HG03342 (cell line): ENCODE results near the gene FCGR3A.
"Not testable (repeated sequence)": the region's sequence is repeated elsewhere in the genome, so short reads cannot be mapped to it uniquely, and the experiment has no call there.

Experiments used
- ATAC-seq: cut with Tn5 transposase; IDR thresholded peaks from one replicate; pipeline ENCODE4 v1.9.1; 2021; ENCODE audit warnings: mild to moderate bottlenecking, moderate library complexity; ENCODE audit not compliant: unreplicated experiment

FCGR3A gene

DNA sequence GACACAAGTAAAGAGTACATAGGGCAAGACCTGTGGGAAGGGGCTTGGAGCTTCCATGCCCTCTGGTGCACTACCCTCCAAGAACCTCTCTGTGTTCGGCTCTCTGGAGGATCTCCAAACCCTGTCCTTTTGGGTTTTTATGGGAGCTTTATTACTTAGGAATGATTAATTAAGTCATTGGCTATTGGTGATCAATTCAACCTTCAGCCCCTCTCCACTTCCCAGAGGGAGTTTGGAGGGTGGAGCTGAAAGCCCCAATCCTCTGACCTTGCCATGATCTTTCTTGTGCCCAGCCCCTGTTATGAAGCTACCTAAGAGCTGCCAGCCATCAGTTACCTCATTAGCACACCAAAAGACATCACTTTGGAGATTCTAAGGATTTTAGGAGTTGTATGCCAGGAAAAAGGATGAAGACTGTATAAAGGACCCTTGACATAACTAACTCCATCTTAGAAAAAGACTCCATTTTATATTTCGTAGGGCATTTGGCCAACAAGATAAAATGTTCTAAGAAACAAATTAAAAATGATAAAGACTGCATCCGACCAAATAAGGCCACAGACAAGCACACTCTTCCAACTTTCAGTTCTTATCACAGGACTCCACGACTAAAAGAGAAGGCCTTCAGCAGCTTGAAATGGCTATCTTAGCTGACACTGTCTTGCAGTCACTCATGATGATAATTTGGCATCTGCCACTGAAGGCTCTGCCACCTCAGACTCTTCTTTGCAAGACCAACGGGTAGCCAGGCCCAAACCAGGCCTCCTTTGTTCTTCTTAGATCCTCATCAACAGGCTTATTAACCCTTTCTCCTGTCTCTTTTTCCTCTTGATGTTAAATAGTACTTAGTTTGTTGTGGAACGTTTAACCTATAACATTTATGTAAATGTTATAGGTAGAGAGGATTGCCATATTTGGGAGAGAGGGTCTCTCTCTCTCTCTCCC, 8.2 kb upstream of the FCGR3A start:
- not testable (repeated sequence) for ATAC-seq

- not testable (repeated sequence) for ATAC-seq
Measured at GRCh38 chr1:161556990-161557389, 7.4 kb upstream of the FCGR3A start.

- not testable (repeated sequence) for ATAC-seq
Measured at GRCh38 chr1:161556143-161556542, 6.5 kb upstream of the FCGR3A start.

GRCh38 chr1:161554815-161555417, 5.3 kb upstream of the FCGR3A start:
- not testable (repeated sequence) for ATAC-seq

- ATAC-seq, result not testable (repeated sequence)
Measured at GRCh38 chr1:161554340-161554739, 4.7 kb upstream of the FCGR3A start.

DNA sequence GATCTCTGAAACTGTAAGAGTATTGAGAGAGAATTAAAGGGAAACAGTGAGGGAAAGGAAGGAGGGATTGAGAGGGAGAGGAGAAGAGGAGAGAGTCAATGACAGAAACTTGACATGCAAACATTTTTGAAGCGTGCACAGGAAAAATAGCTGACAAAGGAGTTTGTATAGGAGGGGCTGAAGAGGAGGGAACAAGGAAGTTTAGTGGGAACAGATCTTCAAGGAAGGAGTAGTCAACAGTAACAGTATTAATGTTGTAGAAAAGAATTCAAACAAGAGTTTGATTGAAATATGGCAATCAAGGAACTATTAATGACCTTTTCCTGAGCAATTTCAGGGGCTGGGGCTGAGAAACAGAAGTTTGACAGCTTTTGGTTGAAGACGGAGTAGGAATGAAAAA, 4.0 kb upstream of the FCGR3A start:
- ATAC-seq, result not testable (repeated sequence)

- not testable (repeated sequence) for ATAC-seq
Measured at GRCh38 chr1:161550942-161551341, 1.3 kb upstream of the FCGR3A start.

- ATAC-seq, result not testable (repeated sequence)
Measured at GRCh38 chr1:161548749-161549406, 740 bp downstream of the FCGR3A start.

GRCh38 chr1:161547995-161548741, 1.4 kb downstream of the FCGR3A start:
- ATAC-seq, result not testable (repeated sequence)

- not testable (repeated sequence) for ATAC-seq
Measured at GRCh38 chr1:161545005-161545731, 4.5 kb downstream of the FCGR3A start.

DNA sequence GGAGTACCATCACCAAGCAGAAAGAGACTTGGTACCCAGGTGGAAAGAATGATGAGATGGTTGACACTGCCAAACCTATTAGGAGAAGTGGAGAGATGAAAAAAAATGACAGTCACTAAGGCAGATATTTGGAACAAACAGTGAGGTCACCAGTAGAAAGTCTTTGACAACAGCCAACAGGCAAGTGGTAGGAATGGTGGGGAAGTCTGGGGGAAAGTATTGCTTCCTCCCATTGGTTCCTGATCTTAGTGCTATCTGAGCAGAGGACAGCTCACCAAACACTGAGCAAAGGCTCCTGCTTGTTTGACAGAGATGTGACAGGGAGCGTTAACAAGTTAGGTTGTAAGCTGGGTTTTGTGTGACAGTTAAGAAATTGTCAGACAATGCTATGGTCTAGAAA, 6.5 kb downstream of the FCGR3A start:
- ATAC-seq, result not testable (repeated sequence)

- peak; percentile 41 for ATAC-seq
Measured at GRCh38 chr1:161542091-161542559, 7.5 kb downstream of the FCGR3A start.

GRCh38 chr1:161540570-161540960, 9.1 kb downstream of the FCGR3A start:
- peak; percentile 24 for ATAC-seq

GRCh38 chr1:161539731-161540569, 9.7 kb downstream of the FCGR3A start:
- ATAC-seq, result peak; percentile 48

DNA sequence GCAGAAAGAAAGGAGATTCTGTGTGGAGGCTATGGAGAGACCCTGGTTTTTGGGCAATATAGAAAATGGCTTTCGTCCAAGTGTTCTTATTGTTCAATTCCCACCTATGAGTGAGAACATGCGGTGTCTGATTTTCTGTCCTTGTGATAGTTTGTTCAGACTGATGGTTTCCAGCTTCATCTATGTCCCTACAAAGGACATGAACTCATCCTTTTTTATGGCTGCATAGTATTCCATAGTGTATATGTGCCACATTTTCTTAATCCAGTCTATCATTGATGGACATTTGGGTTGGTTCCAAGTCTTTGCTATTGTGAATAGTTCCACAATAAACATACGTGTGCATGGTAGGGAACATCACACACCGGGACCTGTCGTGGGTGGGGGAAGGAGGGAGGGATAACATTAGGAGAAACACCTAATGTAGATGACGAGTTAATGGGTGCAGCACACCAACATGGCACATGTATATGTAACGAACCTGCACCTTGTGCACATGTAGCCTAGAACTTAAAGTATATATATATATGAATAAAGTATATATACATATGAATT, 10.6 kb downstream of the FCGR3A start:
- not testable (repeated sequence) for ATAC-seq

DNA sequence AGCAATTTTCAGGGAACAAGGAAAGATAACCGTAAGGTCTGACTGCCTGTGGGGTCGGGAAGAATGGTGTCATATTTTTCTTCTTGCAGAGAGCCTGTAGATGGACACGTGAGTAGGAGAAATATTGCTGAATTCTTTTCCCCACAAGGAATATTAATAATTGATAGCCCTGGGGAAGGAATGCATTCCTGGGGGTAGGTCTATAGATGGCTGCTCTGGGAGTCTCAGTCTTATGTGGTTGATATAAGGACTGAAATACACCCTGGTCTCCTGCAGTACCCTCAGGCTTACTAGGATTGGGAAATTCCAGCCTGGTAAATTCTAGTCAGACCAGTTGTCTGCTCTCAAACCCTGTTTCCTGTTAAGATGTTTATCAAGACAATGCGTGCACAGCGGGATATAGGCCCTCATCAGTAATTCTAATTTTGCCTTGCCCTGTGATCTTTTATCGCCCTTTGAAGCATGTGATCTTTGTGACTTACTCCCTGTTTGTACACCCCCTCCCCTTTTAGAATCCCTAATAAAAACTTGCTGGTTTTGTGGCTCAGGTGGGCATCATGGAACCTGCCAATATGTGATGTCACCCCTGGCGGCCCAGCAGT, 12.4 kb downstream of the FCGR3A start:
- ATAC-seq, result not testable (repeated sequence)

DNA sequence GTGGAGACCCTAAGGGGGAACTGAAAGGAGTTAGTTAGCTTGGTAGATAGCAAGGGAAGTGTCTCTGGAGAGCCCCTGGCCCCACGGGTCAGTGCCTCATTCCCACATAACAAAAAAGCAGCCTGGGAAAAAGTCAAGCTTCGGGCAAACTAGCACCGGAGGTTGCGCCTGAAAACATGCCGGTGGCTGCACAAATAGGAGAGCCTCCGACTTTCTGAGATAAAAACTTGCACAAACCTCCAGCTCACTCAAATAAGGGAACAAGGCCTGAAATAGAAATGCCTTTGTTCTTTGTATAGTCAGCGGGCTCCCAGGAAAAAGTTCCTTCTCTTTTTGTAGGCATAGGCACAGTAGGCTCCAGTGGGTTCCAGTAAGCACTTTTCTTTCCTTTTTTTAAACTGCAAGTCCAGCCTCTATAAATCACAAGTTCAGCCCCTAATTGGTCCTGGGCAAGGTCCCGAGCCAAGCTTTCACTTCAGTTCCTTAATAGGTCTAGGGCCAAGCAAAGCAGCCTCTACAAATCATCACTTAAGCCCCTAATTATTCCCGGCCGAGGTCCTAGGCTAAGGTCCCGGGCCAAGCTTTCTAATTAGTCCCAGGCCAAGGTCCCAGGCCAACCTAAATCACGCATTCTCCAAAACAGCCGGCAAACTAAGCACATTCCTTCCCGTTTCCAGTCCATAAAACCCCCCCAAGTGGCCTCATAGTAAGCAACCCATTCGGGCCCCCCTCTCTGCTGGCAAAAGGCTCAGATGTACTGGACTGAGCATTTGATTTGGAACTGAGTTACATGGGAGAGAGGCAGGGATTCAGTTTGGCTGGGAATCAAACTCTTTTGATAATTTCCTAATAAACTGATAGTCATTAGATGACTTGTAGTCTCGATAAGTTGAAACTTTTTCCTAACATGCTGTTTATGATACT, 16.7 kb downstream of the FCGR3A start:
- ATAC-seq, result not testable (repeated sequence)
